OCI-LY1 (cell line): ENCODE measurements around the gene KATNAL2.

Source experiments
- H2AFZ ChIP-seq: fragments of 200-600 bp; sonication (generic), shearing (Covaris generic); 2 replicates; pipeline ENCODE4 v1.6.0; 2014; ENCODE audit warnings: antibody characterized with exemption, mild to moderate bottlenecking, low read length
- H3F3A ChIP-seq: fragments of 200-600 bp; sonication (generic), shearing (Covaris generic); 2 replicates; pipeline ENCODE4 v1.6.0; 2014; ENCODE audit warnings: mild to moderate bottlenecking, antibody characterized with exemption, low read length, moderate library complexity; ENCODE audit not compliant: insufficient read depth
- H3K27ac ChIP-seq: fragments of 200-600 bp; sonication (generic); 2 replicates; pipeline ENCODE4 v1.5.1; 2014; ENCODE audit warnings: low read length, mixed run types, mild to moderate bottlenecking, low read depth; ENCODE audit not compliant: poor library complexity, severe bottlenecking
- H3K27me3 ChIP-seq: fragments of 200-600 bp; sonication (generic); 2 replicates; pipeline ENCODE4 v1.6.0; 2014; ENCODE audit warnings: antibody characterized with exemption, mild to moderate bottlenecking, low read length, moderate library complexity; ENCODE audit not compliant: insufficient read depth
- H3K36me3 ChIP-seq: fragments of 200-600 bp; sonication (generic); 2 replicates; pipeline ENCODE4 v1.6.1; 2014; ENCODE audit warnings: mild to moderate bottlenecking, antibody characterized with exemption, low read length, moderate library complexity, mixed read lengths; ENCODE audit not compliant: insufficient read depth
- H3K4me1 ChIP-seq: fragments of 200-600 bp; sonication (generic); 2 replicates; pipeline ENCODE4 v1.5.1; 2014; ENCODE audit warnings: mild to moderate bottlenecking, low read length, moderate library complexity; ENCODE audit not compliant: insufficient read depth, severe bottlenecking
- H3K4me2 ChIP-seq: fragments of 200-600 bp; sonication (generic), shearing (Covaris generic); 2 replicates; pipeline ENCODE4 v1.6.1; 2014; ENCODE audit warnings: low read length
- H3K4me3 ChIP-seq: fragments of 200-600 bp; sonication (generic); 2 replicates; pipeline ENCODE4 v1.5.1; 2014; ENCODE audit warnings: low read length, low read depth, mild to moderate bottlenecking, mixed read lengths; ENCODE audit not compliant: poor library complexity, severe bottlenecking
- H3K79me2 ChIP-seq: fragments of 200-600 bp; shearing (Covaris generic); 2 replicates; pipeline ENCODE4 v1.6.1; 2016; ENCODE audit warnings: mixed run types, low read length, mixed read lengths; ENCODE audit not compliant: insufficient read depth
- H3K9ac ChIP-seq: fragments of 200-600 bp; sonication (generic), shearing (Covaris generic); 2 replicates; pipeline ENCODE4 v1.6.1; 2014; ENCODE audit warnings: mild to moderate bottlenecking, low read length, mixed read lengths
- H3K9me2 ChIP-seq: fragments of 200-600 bp; sonication (generic), shearing (Covaris generic); 2 replicates; pipeline ENCODE4 v1.6.1; 2014; ENCODE audit warnings: low read depth, mild to moderate bottlenecking, low read length, mixed read lengths
- H3K9me3 ChIP-seq: fragments of 200-600 bp; shearing (Covaris generic); 2 replicates; pipeline ENCODE4 v1.6.1; 2014; ENCODE audit warnings: low read length, mixed read lengths
- H4K20me1 ChIP-seq: fragments of 200-600 bp; sonication (generic), shearing (Covaris generic); 2 replicates; pipeline ENCODE4 v1.6.0; 2016; ENCODE audit warnings: mild to moderate bottlenecking, low read length; ENCODE audit not compliant: insufficient read depth
- CTCF ChIP-seq: fragments of 200-600 bp; sonication (generic), shearing (Covaris generic); IDR thresholded peaks from 2 replicates; pipeline ENCODE4 v1.5.1; 2017; ENCODE audit warnings: mild to moderate bottlenecking, antibody characterized with exemption, low read length, moderate library complexity, mixed read lengths
- EZH2 ChIP-seq: fragments of 200-600 bp; sonication (generic), shearing (Covaris generic); IDR thresholded peaks from 2 replicates; pipeline ENCODE4 v1.8.0; 2017; ENCODE audit warnings: borderline replicate concordance, mixed run types, mild to moderate bottlenecking, antibody characterized with exemption, low read length, moderate library complexity, mixed read lengths

KATNAL2 gene

GRCh38 chr18:47077111-47077510, 159.7 kb downstream of the KATNAL2 start:
- H3K79me2 ChIP-seq = no peaks in the 10 kb centered on the region
- TF ChIP-seq CTCF (no peak), EZH2 (no peak)
- no peaks in the 10 kb centered on the region for H3K27me3 ChIP-seq
- H3K27ac ChIP-seq = no peak overlapping the region
- H3K36me3 ChIP-seq = peaks cover 6% of the 10 kb centered on the region; the same call in 1 of the 2 replicates
- H4K20me1 ChIP-seq = no peaks in the 10 kb centered on the region
- H3K9me2 ChIP-seq = no peaks in the 10 kb centered on the region
- no peak overlapping the region for H3K4me3 ChIP-seq
- no peak overlapping the region for H3K4me2 ChIP-seq
- H3K9ac ChIP-seq = no peak overlapping the region
- H3K4me1 ChIP-seq = no peaks in the 10 kb centered on the region
- H3K9me3 ChIP-seq = no peaks in the 10 kb centered on the region
- no peaks in the 10 kb centered on the region for H3F3A ChIP-seq
- no peak overlapping the region for H2AFZ ChIP-seq

DNA sequence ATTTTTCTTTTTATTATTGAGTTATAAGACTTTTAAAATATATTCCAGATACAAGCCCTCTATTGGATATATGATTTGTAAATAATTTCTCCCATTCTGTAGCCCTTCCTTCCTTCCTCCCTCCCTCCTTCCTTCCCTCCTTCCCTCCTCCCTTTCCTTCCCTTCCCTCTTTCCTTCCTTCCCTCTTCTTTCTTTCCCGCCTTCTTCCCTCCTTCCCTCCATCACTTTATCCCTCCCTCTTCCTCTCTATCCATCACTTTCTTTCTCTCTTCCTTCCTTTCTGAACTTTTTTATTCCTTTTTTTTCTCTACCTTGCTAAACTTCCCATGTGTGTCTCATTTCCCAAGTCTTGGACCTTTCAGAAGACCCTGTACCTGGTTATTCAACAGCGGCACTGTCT, 163.5 kb downstream of the KATNAL2 start:
- H3K9me3 ChIP-seq = no peaks in the 10 kb centered on the region
- H3K9me2 ChIP-seq = no peaks in the 10 kb centered on the region
- H3K4me1 ChIP-seq = no peaks in the 10 kb centered on the region
- no peak overlapping the region for H3K9ac ChIP-seq
- H3K4me3 ChIP-seq = no peak overlapping the region
- TF ChIP-seq CTCF (no peak), EZH2 (no peak)
- no peaks in the 10 kb centered on the region for H4K20me1 ChIP-seq
- H3K79me2 ChIP-seq = no peaks in the 10 kb centered on the region
- no peak overlapping the region for H2AFZ ChIP-seq
- H3F3A ChIP-seq = no peaks in the 10 kb centered on the region
- H3K27me3 ChIP-seq = no peaks in the 10 kb centered on the region
- H3K4me2 ChIP-seq = no peak overlapping the region
- H3K27ac ChIP-seq = no peak overlapping the region
- peaks cover 6% of the 10 kb centered on the region; the same call in 1 of the 2 replicates for H3K36me3 ChIP-seq

- Histone ChIP-seq H3K9me2 (no peaks in the 10 kb centered on the region), H4K20me1 (no peaks in the 10 kb centered on the region), H3K27me3 (no peaks in the 10 kb centered on the region), H3K4me1 (no peaks in the 10 kb centered on the region), H3K9ac (no peak overlapping the region), H2AFZ (no peak overlapping the region), H3F3A (no peaks in the 10 kb centered on the region), H3K36me3 (peaks cover 6% of the 10 kb centered on the region; the same call in 1 of the 2 replicates), H3K27ac (no peak overlapping the region), H3K9me3 (no peaks in the 10 kb centered on the region), H3K79me2 (no peaks in the 10 kb centered on the region), H3K4me2 (no peak overlapping the region), H3K4me3 (no peak overlapping the region)
- TF ChIP-seq CTCF (no peak), EZH2 (no peak)
Measured at GRCh38 chr18:47081578-47081977, 164.2 kb downstream of the KATNAL2 start.
